ENCODE results near the gene NLGN2.
"Not testable (repeated sequence)": the region's sequence is repeated elsewhere in the genome, so short reads cannot be mapped to it uniquely, and the experiment has no call there.

The NLGN2 gene

DNA sequence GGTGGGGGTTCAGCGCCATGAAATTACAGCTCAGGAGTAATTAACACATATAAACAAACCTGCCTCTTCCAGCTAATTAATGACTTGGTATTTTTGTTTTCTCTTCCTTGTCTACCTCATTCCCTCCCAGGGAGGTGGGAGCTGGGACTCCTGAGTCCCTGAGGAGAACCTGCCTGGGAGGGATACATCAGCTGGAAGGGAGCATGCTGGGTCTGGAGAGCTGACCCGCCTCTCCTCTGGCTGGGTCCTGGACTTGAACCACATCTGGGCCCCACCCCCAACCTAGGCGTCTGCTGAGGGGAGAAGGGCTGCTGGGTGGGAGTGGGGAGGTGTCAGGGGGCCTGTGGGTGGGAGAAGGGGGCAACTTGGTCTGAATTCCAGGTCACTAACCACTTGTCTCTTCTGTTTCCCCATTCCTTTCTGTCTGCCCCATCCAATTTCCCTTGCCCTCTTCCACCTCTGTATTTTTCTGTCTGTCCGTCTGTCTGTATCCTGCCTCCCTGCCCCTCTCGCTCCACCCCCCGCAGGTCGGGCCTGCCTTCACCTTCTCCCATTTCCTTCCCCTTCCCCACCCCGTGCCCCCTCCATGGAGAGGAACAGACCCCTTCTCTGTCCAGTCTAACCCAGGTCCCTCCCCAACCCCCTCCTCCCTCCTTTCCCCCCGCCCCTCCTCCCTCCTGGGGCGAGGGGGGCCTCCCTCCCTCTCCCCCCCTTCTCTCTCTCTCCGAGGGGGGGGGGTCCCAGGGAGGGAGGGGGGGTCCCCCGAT lies at the start of gene NLGN2:
Gene NLGN2, plus strand, starts transcription at position 361 of the 767 bp plus-strand sequence. CDS start 411 bp downstream, outside the sequence.
- DNase-seq = no peak

DNA sequence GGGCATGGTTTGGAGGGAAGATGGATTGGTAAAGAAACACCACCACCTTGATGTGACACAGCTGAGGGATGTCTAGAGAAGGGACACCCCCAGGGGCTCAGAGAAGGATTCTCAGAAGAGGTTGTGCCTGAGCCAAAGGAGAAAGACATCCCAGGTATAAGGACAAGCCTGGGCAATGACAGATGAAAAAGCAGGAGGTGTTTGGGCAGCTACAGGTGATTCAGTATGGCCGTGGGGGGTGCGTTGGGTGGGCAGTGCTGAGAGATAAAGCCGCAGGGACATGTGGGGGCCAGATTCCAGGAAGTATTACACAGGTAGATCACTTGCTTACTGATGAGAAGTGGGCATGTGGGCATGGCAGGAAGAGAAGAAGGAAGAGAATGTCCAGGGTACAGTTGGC lies 45.7 kb upstream of the NLGN2 start:
- no peak for DNase-seq

DNA sequence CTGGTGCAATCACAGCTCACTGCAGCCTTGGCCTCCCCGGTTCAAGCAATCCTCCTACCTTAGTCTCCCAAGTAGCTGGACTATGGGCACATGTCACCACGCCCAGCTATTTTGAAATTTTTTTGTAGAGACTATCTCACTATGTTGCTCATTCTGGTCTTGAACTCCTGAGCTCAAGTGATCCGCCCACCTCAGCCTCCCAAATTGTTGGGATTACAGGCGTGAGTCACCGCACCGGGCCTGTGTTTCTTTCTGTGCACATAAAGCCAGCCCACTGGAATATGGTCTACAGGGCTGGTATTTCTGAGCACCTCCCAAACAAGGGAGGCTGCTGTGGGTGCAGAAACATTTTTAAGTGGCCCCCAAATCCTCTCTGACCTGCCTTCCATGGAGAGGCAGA lies 44.3 kb upstream of the NLGN2 start:
- no peak for DNase-seq

DNA sequence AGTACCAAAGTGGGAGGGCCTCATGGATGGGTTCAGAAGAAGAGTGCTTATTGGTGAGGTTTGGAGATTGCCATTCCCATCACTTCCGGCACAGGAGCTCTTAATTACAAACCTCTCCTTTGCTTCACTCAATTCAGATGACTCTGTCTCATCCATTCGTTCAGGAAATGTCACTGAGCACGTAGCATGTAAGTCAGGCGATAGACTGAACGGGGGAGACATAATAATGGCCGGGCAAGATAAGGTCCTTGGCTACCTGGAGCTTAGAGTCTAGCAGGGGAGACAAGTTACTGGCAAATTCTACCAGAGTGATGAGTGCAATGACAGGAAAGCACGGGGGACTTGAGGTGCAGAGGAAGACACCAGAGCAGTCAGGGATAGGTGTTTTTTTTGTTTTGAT lies 41.7 kb upstream of the NLGN2 start:
- not testable (repeated sequence) for DNase-seq

DNA sequence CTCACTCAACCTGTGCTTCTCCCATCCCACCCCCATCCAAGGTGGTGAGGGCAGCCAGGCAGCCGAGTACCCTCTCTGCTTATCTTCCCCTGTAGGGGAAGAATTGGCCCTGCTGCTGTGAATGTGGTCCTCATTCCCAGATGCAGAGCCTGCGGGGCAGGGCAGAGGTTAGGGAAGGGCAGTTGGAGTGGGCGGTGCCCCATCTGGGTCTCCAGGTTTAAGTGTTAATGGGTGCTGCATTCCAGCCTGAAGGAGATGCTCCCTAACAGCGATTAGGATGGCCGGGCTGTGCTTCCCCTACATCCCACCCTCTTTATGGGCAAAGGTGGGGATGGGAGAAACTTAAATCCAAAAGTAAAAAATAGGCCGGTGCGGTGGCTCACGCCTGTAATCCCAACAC lies 40.6 kb upstream of the NLGN2 start:
- DNase-seq = no peak

DNA sequence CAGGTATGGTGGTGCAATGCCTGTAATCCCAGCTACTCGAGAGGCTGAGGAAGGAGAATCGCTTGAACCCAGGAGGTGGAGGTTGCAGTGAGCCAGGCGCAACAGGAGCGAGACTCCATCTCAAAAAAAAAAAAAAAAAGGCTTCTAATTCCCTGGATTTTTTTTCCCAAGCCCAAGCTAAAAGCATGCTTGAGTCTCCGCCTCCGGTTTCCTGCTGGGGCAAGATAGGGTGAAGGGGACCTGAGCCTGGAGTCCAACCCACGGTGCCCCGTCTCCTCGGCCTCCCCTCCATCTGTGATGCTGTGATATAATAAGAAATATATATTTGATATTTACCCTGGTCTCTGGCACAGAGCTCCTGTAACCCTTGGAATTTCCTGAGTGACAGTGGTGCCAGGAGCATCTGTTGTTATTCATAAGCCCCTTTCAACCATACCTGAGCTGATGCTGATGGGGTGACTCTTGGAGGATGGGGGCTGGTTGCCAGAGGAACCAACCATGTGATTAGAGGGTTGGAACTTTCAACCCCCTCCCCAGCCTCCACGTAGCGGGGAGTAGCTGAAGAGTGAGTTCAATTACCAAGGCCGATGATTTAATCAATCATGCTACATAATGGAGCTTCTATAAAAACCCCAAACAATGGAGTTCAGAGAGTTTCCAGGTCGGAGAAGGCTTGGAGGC lies 39.6 kb upstream of the NLGN2 start:
- DNase-seq = no peak

DNA sequence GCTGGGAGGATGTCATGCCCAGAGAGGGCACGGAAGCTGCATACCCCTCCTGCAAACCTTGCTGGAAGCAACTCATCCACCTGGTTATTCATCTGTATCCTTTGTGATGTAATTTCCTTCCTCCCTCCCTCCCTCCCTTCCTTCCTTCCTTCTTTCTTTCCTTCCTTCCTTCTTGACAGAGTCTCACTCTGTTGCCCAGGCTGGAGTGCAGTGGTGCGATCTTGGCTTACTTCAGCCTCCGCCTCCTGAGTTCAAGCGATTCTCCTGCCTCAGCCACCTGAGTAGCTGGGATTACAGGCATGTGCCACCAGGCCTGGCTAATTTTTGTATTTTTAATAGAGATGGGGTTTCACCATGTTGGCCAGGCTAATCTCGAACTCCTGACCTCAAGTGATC lies 39.0 kb upstream of the NLGN2 start:
- DNase-seq = not testable (repeated sequence)

- no peak for DNase-seq
Measured at GRCh38 chr17:7369825-7370224, 37.8 kb upstream of the NLGN2 start.

DNA sequence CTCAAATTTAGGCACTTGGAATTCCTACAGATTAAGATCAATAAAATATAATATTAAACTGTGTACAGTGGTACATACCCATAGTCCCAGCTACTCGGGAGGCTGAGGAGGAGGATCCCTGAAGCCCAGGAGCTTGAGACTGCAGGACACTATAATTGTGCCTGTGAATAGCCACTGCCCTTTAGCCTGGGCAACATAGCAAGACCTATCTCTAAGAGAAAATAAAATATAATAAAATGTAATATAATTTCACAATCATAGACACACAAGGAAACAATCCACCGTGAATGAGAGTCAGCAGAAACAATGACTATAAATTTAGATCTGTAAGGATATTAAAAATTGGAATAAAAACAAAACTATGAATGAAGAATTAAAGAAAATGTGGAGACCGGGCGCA lies 36.8 kb upstream of the NLGN2 start:
- DNase-seq = no peak

GRCh38 chr17:7374353-7374752 lies 33.3 kb upstream of the NLGN2 start:
- DNase-seq = no peak

- no peak for DNase-seq
Measured at GRCh38 chr17:7379134-7379533, 28.5 kb upstream of the NLGN2 start.

DNA sequence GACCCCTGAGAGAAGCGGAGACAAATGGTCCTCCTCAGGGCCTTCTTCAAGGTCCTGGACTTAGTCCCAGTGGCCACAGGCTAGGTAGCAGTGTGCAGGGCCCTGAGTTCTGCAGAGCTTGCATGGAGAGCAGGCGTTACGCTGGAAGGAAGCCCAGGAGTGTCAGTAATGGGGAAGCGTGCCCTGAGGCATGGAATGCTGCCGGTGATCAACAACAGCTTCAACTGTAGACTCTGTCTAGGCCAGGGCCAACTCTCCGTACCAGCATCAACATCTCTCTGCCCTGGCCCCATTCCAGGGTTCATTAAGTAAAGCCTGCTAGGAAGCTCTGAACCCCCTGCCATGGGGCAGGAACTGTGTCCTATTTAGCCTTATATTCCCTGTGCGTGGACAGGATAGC lies 27.3 kb upstream of the NLGN2 start:
- DNase-seq = no peak

DNA sequence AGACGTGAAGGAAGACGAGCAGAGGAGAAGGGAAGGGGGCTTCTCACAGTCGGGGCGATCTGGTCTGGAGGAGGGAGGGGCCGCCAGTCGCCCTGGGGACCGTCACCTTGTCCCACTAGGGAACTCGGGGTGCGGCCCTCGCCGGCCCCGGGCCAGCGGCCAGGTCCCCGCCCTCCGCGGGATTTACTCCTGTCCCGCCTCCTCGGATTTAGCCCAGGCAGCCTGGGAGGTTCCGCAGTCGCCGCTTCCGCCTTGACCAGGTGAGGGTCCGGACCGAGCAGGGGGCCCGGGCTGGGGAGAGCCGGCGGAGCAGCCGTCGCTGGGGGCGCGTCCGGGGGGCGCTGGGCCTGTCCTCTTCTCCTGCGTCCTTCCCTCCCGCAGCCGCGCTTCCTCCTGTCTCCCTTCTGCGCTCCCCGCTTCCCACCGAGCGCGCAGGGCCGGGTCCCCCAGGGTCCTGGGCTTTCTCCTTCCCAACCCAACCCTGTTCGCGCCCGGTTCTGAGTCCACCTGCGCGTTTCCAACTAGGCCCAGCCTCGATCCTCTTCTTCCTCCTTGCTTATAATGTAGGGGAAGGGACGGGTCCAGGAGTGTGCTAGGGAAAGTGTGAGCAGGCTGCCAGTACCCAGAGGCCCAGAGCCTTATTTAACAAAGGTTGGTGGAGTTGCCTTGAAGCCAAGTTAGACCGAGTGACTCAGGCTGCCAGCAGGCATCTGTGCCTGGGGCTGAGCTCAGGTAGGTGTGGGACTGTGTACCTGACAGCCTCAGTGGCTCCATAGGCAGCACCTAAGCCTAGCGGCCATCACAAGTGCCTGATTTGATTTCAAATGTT lies 26.6 kb upstream of the NLGN2 start, which contains the start of gene TNK1:
Gene TNK1, plus strand, starts transcription at position 235 of the 829 bp plus-strand sequence. CDS start 1,838 bp downstream, outside the sequence.
- no peak for DNase-seq

GRCh38 chr17:7382901-7383300 lies 24.7 kb upstream of the NLGN2 start:
- DNase-seq = no peak

GRCh38 chr17:7383371-7383741 lies 24.3 kb upstream of the NLGN2 start:
- no peak for DNase-seq

- DNase-seq = no peak
Measured at GRCh38 chr17:7383742-7384488, 23.7 kb upstream of the NLGN2 start.

GRCh38 chr17:7384489-7385081 lies 23.1 kb upstream of the NLGN2 start:
- no peak for DNase-seq

DNA sequence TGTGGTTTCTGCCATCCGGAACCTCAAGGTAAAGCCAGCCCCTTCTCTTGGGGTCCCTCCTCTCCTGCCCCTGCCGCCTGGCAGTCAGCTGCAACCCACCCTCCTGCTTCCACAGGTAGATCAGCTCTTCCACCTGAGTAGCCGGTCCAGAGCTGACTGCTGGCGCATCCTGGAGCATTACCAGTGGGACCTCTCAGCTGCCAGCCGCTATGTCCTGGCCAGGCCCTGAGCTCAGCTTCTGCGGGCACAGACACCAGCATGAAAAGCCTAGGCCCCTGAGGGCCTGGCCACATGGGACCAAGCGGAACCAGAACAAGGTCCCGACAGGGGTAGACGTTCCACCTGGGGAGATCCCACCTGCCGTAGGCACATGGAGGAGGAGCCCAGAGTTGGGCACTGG lies 18.8 kb upstream of the NLGN2 start:
- DNase-seq = no peak

DNA sequence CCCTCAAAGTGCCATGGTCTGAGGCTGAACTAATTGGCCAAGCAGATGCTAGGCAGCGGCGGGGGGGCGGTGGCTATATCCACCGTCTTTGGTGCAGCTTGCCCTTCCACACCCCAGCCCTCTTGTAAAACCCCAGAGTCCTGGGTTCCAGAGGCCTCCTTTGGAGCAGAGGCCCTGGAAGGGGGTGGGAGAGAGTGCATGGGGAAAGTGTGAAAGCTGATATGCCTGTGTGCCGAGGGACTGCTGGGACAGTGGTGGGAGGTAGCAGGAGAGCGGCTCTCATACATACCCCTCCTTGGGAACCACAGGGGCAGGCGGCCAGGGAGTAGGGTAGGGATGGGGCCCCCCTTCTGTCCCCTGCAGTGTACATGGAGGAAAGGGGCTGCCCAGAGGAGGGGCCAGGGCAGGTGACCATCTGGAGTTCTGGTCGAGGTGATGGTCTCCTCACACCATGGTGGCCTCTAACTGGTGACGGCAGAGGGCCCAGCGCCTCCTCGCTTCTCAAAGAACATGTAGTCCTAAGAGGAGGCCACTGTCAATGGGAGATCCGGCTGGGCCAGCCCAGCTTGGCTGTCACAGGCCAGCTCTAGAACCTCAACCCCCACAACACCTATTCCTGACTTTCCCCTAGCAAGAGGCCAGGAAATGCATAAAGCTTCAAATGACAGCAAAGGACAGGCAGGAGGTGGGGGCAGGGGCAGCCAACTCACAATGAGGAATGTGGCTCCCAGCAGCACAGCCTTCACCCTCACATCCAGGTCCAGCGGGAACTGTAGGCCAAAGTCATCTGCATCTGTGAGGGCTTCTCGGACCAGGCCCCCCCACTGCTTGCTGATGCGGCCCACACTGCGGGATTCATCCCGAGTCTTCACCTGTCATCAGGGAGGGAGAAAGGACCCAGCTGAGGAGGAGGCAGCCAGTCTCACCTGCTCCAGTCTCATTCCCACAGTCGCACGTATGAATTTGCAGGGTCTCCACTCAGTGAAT lies 17.4 kb upstream of the NLGN2 start:
- no peak for DNase-seq

DNA sequence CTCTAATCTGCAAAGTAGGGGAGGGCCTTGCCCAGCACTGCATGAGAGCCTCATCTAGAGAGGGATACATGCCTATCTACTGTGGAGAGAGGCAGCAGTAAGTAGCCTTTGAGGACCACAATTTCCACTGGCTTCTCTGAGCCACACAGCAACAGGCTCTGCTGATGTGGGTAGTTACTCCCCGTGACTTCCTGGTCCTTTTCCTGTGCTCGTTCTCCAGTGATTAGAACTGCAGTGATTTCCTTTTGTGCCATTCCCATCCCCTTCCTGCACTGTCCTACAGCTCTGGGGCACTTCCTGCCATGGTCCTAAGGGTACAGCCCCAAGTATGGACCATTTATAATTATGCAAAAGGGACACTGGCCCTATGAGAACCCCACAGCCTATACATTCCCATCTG lies 16.3 kb upstream of the NLGN2 start:
- no peak for DNase-seq

Data from GDM1 (cell line).